ENCODE data around the gene SYNPO.
A peak's percentile ranks its signal among the peaks of the same experiment; 100 is the strongest.

The SYNPO gene

DNA sequence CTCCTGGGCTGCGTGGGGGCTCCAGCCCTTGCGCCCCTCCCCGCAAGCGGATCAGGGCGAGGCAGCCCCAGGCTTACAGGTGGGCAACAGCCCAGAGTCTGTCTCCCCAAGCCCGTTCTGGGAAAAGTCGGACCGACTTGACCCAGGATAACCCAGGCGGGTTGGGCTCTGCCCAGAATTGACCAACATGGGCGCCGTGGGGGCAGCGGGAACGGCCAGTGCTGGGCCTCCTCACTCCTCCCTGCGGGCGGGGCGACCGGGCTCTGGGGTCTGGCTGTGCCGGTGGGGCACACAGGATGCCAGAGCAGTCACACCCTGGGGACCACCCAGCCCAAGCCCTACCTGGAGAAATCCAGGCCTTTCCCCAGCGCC lies 15.3 kb upstream of the SYNPO start:
- no peak for DNase-seq (ENCODE audit: low spot score)

GRCh38 chr5:150625831-150626746 lies 14.4 kb upstream of the SYNPO start:
- no peak for DNase-seq (ENCODE audit: low spot score)

DNA sequence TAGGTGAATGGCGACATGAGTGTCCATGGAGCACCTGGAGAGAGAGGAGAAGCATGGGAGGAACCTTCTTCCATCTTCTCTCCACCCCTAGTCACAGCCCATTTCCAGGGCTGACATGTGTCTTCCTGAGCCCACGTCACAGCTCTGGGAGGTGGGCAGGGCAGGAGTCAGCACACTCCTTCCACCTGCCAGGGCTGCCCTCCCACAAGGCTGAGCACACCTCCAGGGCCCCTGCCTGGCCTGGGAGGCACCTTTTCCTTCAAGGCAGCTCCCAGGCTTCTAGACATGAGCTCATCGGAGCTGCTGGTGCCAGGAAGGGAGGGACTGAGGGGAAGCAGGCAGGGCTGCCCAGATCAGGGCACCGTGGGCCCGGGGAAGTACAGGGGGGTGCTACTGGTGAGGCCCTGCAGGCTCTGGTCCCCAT lies 13.6 kb upstream of the SYNPO start:
- DNase-seq (ENCODE audit: low spot score): peak; percentile 38

GRCh38 chr5:150627731-150628545 lies 12.5 kb upstream of the SYNPO start:
- DNase-seq (ENCODE audit: low spot score): no peak

GRCh38 chr5:150628936-150629485 lies 11.4 kb upstream of the SYNPO start:
- DNase-seq (ENCODE audit: low spot score): no peak

GRCh38 chr5:150630016-150630415 lies 10.4 kb upstream of the SYNPO start:
- DNase-seq (ENCODE audit: low spot score): no peak

DNA sequence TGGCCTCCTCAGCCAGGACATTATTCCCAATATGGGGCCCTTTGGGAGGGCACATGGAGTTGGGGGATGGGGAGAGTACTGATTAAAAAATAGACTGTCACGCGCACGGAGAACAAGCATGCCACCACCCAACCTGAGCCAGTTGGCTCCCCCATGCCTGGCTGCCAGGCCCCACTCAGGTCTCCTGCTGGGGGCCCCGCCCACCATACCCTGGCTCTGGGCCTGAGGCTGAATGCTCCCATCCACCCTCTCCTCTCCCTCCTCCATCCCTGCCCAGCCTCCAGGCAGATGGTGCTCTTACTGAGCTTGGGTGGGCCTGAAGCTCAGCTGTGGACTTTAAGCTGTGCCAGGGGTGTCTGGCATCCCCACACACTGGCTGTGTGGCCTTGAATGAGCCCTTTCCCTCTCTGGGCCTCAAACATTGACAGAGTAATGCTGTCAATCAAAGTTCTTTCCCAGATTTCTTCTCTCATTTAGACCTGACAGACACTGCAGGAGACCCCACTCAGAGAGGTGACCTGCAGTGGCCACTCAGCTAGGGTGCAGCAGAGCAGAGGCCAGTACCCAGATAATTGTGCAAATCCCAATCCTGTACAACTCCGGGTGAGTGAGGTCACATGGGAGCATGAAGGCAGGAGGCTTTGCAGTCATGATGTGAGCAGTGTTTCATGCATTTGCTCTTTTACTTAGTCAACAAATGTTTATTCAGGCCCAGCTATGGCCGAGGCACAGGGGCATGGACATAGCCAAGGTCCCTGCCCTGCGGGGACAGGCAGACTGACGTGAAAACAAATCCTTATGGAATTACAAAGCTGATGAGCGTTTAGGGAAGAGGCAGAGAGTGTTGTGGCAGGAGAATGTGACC lies 9.8 kb upstream of the SYNPO start:
- DNase-seq (ENCODE audit: low spot score): no peak

- no peak for DNase-seq (ENCODE audit: low spot score)
These were observed 9.1 kb upstream of the SYNPO start for GRCh38 chr5:150631326-150631701.

- peak; percentile 58 for DNase-seq (ENCODE audit: low spot score)
These were observed 7.9 kb upstream of the SYNPO start for GRCh38 chr5:150632305-150633160.

DNA sequence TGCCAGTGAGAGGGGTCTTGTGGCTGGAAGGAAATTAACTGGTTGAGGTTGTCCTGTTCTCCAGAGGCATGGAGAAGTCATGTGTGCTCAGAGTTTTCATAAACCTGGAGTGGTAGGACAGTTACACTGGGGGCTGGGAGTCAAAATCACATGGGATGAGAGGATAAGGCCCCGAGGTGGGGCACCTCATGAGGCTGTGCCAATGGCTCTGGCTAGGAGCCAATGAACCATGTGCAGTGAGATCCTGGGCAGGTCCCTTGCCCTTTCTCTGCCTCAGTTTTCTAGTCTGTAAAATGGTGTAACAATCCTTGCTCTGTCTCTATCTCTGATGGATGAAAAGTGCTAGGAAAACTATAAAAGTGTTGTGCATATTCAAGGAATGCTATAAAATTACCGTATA lies 7.0 kb upstream of the SYNPO start:
- no peak for DNase-seq (ENCODE audit: low spot score)

DNA sequence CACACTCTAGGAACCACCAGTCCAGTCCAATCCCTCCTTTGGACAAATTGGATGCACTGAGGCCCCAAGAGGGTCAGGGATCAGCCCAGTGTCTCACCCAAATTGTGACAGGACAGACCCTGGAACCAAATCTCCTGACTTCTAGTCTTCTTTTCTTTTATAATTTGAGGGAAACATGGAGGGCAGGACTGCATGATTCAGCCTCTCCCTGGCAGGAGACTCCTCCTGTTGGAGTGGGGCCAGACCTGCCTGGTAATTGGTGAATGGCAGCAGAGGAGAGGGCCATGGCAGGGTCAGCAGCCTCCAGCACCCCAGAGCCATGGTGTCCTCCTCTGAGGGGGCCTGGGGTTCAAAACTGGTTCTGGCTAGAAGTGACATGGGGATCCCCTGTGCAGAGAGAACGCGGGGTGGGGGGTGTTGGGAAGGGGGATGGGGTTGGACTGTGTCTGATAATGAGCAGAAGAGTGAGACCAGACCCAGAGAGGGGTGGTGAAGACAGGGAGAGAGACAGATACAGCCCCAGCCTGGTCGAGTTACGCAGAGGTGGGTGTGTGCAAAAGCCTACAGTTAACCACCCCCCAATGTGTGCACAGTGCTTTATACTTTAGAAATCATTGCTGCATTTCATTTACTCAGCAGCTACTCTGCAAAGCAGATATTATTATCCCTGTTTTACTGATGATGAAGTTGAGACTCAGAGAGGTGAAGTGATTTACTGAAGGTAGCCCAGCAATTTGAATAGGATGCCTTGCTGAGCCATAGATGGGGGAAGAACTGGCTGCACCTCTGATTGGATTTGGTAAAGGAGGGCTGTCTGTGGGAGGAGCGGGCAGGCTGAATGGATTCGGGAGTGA lies 3.8 kb upstream of the SYNPO start:
- DNase-seq (ENCODE audit: low spot score): no peak

DNA sequence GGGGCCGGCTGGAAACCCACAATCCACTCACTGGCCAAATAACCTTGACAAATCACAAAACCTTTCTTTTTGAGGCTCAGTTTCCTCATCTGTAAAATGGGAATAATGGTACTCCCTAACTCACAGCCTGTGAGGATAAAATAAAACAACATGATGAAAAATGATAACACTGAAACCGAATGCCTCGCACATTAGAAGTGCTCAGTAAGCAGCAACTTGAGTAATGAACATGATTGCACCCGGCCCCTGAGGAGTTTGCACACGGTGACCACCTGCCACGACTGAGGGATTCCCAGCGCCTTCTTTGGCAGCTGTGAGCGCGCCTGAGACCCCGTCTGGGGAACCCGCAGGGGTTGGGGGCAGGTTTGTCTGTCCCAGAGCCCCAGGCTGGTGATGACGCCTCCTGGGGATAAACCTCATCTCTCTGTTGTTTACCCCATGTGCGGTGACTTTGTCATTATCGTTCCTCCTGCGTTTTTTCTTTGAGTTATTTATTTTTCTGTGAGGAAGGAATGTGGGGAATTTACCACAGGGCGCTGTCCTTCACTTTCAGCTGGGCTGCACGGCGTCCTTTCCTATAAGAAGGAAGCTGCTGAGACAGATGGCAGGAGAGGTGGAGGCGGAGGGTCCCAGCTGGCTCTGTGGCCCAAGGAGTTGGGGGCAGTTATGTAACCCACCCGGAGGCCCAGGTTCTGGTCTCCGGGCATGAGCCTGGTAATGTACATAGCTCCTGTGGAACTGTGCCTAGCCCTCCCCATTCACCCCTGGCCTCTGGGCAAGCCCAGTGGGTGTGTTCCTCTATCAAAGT lies 3.0 kb upstream of the SYNPO start:
- no peak for DNase-seq (ENCODE audit: low spot score)

DNA sequence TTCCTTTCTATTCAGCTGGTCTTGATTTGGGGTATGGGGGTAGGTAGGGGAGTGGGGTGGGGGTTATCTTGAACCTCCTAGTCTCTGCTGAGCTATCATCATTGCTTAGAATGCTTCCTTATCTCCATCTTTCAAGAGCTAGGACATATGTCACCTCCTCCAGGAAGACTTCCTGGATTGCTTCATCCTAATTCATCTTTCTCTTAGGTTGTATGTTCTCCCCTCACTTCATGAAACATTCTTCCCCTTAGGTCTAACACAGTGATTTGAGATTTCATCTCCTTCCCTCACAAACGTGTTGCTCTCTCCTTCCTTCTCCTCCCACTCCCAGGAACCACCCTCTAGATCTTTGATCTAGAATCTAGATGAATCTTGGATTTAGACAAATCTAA lies 2.4 kb upstream of the SYNPO start:
- no peak for DNase-seq (ENCODE audit: low spot score)

DNA sequence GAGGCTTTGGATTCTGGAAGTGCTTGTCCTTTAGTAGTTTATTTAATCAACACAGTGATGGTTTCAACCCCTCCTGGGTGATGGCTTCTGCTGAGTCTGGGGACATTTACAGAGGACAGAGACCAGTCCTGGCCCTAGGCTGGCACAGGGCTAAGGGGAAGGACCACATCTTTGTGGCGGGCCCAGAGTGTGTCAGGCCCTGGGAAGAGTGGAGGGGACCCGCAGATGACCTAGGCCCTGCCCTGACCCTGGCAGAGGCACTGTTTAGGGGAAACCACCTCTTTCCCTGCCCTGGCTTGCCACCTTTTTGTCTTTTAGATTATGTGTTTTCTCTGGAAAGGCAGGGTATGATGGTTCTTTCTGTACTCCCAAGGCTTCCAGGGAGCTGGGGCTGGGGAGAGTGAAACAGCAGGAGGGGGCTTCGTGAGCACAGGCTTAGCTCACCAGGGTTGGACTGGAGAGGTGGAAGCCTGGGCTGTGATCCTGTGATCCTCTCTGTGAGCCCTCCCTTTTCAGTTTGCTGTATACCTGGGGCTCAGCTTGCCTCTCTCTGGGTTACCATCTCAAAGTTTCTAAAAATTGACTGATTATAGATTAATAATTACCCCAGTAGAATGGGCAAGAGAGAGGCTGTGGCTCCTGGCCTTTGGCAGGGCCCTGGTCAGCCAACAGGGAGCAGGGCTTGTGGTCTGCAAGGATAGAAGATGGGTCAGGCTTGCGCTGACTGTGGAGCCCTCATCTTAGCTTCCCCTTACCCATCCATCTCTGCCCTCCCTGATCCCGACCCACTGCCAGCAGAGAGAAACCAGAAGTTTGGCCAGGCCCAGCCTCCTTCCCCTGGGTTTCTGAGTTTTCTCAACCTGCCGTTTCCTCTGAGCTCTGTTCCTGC lies 1.7 kb upstream of the SYNPO start:
- no peak for DNase-seq (ENCODE audit: low spot score)

DNA sequence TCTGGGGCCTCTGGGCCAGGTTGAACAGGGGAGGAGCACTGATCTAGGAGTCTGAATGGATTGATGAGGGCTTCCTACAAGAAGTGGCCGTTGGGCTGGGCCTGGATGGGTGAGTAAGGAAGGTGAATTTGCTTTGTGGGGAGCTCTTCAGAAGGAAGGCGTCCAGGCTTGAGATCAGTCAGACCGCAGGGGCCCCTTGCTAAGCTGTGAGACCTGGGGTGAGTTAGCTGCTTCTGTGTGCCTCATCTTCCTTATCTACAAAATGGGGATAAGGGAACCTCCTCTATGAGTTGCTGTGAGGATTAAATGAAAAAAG lies 1.1 kb upstream of the SYNPO start:
- no peak for DNase-seq (ENCODE audit: low spot score)

DNA sequence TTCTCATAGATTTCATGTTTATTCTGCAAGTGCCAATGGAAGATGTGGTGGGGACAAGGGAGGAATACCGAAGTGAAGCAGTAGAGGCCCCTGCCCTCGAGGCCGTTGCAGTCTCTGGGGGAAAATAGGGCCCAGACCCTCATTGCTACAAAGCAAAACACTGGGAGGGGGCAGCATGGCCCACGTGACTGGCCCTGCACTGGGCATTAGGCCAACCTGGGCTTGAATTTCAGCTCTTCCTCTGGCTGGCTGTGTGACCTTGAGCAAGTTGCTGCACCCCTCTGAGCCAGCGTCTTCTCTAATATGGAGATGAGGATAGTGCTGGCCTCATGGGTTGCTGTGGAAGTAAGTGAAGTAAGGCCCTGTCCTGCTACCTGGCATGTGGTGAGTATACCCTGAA lies 709 bp upstream of the SYNPO start:
- no peak for DNase-seq (ENCODE audit: low spot score)

- DNase-seq (ENCODE audit: low spot score): peak; percentile 93
These were observed 628 bp downstream of the SYNPO start for GRCh38 chr5:150641006-150641570.

Measured in kidney capillary endothelial cell (primary cell).